SK-MEL-5 (cell line): ENCODE data around the gene GPR3. TPM values are rescaled to one million over a fixed set of nuclear protein-coding genes. Genes with fewer than 3 reads are reported as not detected.
A peak's percentile ranks its signal among the peaks of the same experiment; 100 is the strongest.
"Not testable (repeated sequence)": the region's sequence is repeated elsewhere in the genome, so short reads cannot be mapped to it uniquely, and the experiment has no call there.

Experiments
- DNase-seq: peaks from one replicate; pipeline ENCODE4 v3.0.0-alpha.2; 2016; ENCODE audit warnings: low read depth, low spot score
- in situ Hi-C: cut with HindIII; loops from 2 replicates; pipeline ENCODE4 v1.10.0; 2016; ENCODE audit warnings: low sequenced_read_pairs, high pct_unique_total_duplicates, low pct_unique_long_range_greater_than_20kb
- total RNA-seq: library from RNA; depleted of rRNA; stranded (reverse); fragments of >200 nt; shearing (Covaris generic); gene quantifications from 2 replicates; pipeline ENCODE4 v1.2.3, GENCODE V29; 2014

The GPR3 gene
- total RNA-seq, 1 experiment from 2014 or later: 2.1 TPM

GRCh38 chr1:27405598-27406361 lies 13.4 kb downstream of the GPR3 start:
- DNase-seq, in situ Hi-C loops: not testable (repeated sequence)

- in situ Hi-C loops: no loop called here
- no peak for DNase-seq
Observed at GRCh38 chr1:27406362-27406680, 13.9 kb downstream of the GPR3 start.

GRCh38 chr1:27406791-27407190 lies 14.4 kb downstream of the GPR3 start:
- in situ Hi-C loops, DNase-seq: not testable (repeated sequence)

- in situ Hi-C loops: no loop called here
- no peak for DNase-seq
Observed at GRCh38 chr1:27408151-27408550, 15.7 kb downstream of the GPR3 start.

GRCh38 chr1:27409669-27410068 lies 17.2 kb downstream of the GPR3 start:
- in situ Hi-C loops: no loop called here
- DNase-seq: no peak

GRCh38 chr1:27410709-27411108 lies 18.3 kb downstream of the GPR3 start:
- in situ Hi-C loops: no loop called here
- DNase-seq: no peak

GRCh38 chr1:27412502-27412901 lies 20.1 kb downstream of the GPR3 start:
- no peak for DNase-seq
- in situ Hi-C loops: no loop called here

GRCh38 chr1:27413004-27413403 lies 20.6 kb downstream of the GPR3 start:
- in situ Hi-C loops: no loop called here
- DNase-seq: peak; percentile 20

- DNase-seq: no peak
- in situ Hi-C loops: no loop called here
Observed at GRCh38 chr1:27414091-27414490, 21.7 kb downstream of the GPR3 start.

- peak; percentile 79 for DNase-seq
- in situ Hi-C loops: no loop called here
Observed at GRCh38 chr1:27416387-27417111, 24.1 kb downstream of the GPR3 start.

GRCh38 chr1:27417713-27418112 lies 25.3 kb downstream of the GPR3 start:
- in situ Hi-C loops: no loop called here
- DNase-seq: no peak

GRCh38 chr1:27418326-27419185 lies 26.1 kb downstream of the GPR3 start:
- in situ Hi-C loops: no loop called here

GRCh38 chr1:27423709-27424108 lies 31.3 kb downstream of the GPR3 start:
- in situ Hi-C loops: no loop called here
- no peak for DNase-seq

More at GRCh38 chr1:27418326-27419185, 26.1 kb downstream of the GPR3 start:
- peak; percentile 65 for DNase-seq

GRCh38 chr1:27427329-27427728 lies 34.9 kb downstream of the GPR3 start:
- in situ Hi-C loops: no loop called here
- DNase-seq: no peak

GRCh38 chr1:27427816-27428315 lies 35.4 kb downstream of the GPR3 start:
- in situ Hi-C loops: no loop called here
- DNase-seq: no peak

GRCh38 chr1:27428316-27429028 lies 36.0 kb downstream of the GPR3 start:
- in situ Hi-C loops: no loop called here
- DNase-seq: no peak

GRCh38 chr1:27429029-27429425 lies 36.6 kb downstream of the GPR3 start:
- in situ Hi-C loops: no loop called here
- DNase-seq: no peak
